ENCODE measurements around the gene SMURF2. TPM values are rescaled to one million over a fixed set of nuclear protein-coding genes. Genes with fewer than 3 reads are reported as not detected.
A peak's percentile ranks its signal among the peaks of the same experiment; 100 is the strongest.

Gene SMURF2
- total and polyA plus RNA-seq, 9 of the 15 experiments (the other 6 are each of a cell fraction or from before 2014, with no cell fraction given), result 3.8 to 22.0 (median 14.8) TPM

GRCh38 chr17:64505340-64506200 is 156.5 kb downstream of the SMURF2 start (continued):
- TF ChIP-seq THAP7 (CRISPR knock-in tag; IDR thresholded peaks at IDR 0.05), result no peak
- TF ChIP-seq HDAC1 (IDR thresholded peaks at IDR 0.05), result peak in 1 of 2 experiments; percentile 13; a peak in 1 of 4 replicates
- TF ChIP-seq BRD4 (IDR thresholded peaks at IDR 0.05), result peak; percentile 95
- TF ChIP-seq KLF1 (tag; IDR thresholded peaks at IDR 0.05), result no peak
- peak; percentile 63; the same call in 1 of the 2 replicates for TF ChIP-seq SPI1 (IDR thresholded peaks at IDR 0.05; ENCODE audit: borderline replicate concordance, low read depth, low read length)
- no peak for TF ChIP-seq ZNF23 (CRISPR knock-in tag; IDR thresholded peaks at IDR 0.05)
- TF ChIP-seq ARID2 (IDR thresholded peaks at IDR 0.05), result no peak
- TF ChIP-seq GTF2F1 (IDR thresholded peaks at IDR 0.05; ENCODE audit: low read depth, low read length), result no peak
- 0 out of 4 replicates have a peak, but pooled peaks of 1 of the 2 experiments have one; percentile 9 for TF ChIP-seq FOXK2 (conservative IDR thresholded peaks at IDR 0.05 in 1 of 2, IDR thresholded peaks at IDR 0.05 in 1 of 2; ENCODE audit: low read depth in 2 of 2)
- TF ChIP-seq ZNF347 (CRISPR knock-in tag; IDR thresholded peaks at IDR 0.05; ENCODE audit: low read depth), result no peak
- no peak; the same call in 1 of the 2 replicates for TF ChIP-seq SMAD4 (CRISPR knock-in tag; conservative IDR thresholded peaks at IDR 0.05)
- TF ChIP-seq THAP12 (CRISPR knock-in tag; IDR thresholded peaks at IDR 0.05), result peak; percentile 80
- TF ChIP-seq KAT2B (IDR thresholded peaks at IDR 0.05; ENCODE audit: low read depth, low read length), result no peak
- TF ChIP-seq NR1H2 (CRISPR knock-in tag; IDR thresholded peaks at IDR 0.05), result no peak
- TF ChIP-seq FIP1L1 (IDR thresholded peaks at IDR 0.05; ENCODE audit: low read depth, low read length, poor library complexity, severe bottlenecking), result peak; percentile 92
- TF ChIP-seq CREB5 (CRISPR knock-in tag; IDR thresholded peaks at IDR 0.05), result no peak
- peak; percentile 90 to 97 (median 97) for TF ChIP-seq YY1 (IDR thresholded peaks at IDR 0.05; ENCODE audit: borderline replicate concordance in 1 of 3, control insufficient read depth in 1 of 3, extremely low read depth in 1 of 3, insufficient read depth in 3 of 3, insufficient read length in 1 of 3, insufficient replicate concordance in 2 of 3, low read depth in 1 of 3, low read length in 2 of 3)
- TF ChIP-seq RBM15 (IDR thresholded peaks at IDR 0.05; ENCODE audit: insufficient read depth, low read length), result peak; percentile 66; the same call in 1 of the 2 replicates
- TF ChIP-seq ZNF639 (CRISPR knock-in tag; conservative IDR thresholded peaks at IDR 0.05 in 1 of 2, IDR thresholded peaks at IDR 0.05 in 1 of 2), result peak in 1 of 2 experiments; percentile 10; a peak in 1 of 4 replicates
- no peak for TF ChIP-seq ZNF668 (CRISPR knock-in tag; IDR thresholded peaks at IDR 0.05)
- no peak for TF ChIP-seq HDAC2 (IDR thresholded peaks at IDR 0.05)

Data from K562 (cell line).